Upper lobe of left lung (tissue), 4 donors: ENCODE measurements around the gene PHAF1.

Experiments
- CTCF ChIP-seq, 6 experiments: fragments of 450-650 bp in 4 of 6; fragments of 200-600 bp in 2 of 6; sonication (generic) in 2 of 6; IDR thresholded peaks; one replicate each; pipeline ENCODE4 v1.5.1; 2016 to 2019; ENCODE audit warnings: antibody characterized with exemption in 6 of 6
- POLR2AphosphoS5 ChIP-seq, 2 donors: sonication (generic); formaldehyde crosslinking; IDR thresholded peaks; one replicate each; pipeline ENCODE4 v1.5.1; 2017; ENCODE audit warnings: antibody characterized with exemption in 2 of 2

- TF ChIP-seq CTCF (IDR thresholded peaks at IDR 0.05) (no peak), POLR2AphosphoS5 (IDR thresholded peaks at IDR 0.05) (no peak)
Measured at GRCh38 chr16:67167588-67167987, 57.8 kb downstream of the PHAF1 start.
